CD4-positive, alpha-beta T cell treated with Interleukin-4 for 1 hour (primary cell): ENCODE measurements around the gene GRIA1.

Experiments
- DNase-seq, 2 donors: peaks; one replicate each; pipeline ENCODE4 v3.0.0-alpha.2; 2020 to 2022

Gene GRIA1

DNA sequence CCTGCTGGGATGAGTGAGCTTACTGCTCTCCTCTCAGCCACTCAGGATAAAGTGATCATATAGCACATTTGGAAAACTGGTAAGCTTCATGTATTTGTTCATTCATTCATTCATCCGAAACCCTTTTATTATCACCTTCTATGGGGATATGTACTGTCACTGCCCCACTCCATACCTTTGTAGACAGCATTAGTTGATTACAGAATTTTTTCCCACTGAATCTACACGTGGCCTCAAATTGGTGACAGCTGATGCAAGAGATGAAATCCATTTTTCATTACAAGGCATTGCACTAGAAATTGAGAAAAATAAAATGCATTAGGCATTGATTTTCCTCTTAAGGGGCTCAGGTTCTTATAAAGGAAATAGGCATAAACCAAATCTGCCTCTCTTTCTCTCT is 9.7 kb downstream of the GRIA1 start:
- no peak for DNase-seq

DNA sequence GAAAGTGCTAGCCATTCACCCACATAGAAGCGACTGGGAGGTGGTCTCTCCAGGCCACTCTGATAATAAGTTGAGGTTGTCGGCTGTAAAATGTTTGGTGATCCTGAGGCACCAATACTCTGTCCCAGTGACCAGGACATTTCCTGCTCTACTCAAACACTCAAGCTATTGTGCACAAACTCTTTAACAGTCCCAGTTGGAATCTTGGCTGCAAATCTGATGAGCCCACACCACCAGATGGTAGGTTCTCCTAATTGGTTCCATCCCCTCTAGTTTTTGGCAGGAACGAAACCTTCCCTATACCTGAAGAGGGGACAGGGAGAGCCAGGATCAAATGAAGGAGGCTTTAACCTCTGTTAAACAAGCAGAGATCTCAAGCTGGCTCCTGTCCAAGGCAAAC is 14.3 kb downstream of the GRIA1 start:
- no peak for DNase-seq

DNA sequence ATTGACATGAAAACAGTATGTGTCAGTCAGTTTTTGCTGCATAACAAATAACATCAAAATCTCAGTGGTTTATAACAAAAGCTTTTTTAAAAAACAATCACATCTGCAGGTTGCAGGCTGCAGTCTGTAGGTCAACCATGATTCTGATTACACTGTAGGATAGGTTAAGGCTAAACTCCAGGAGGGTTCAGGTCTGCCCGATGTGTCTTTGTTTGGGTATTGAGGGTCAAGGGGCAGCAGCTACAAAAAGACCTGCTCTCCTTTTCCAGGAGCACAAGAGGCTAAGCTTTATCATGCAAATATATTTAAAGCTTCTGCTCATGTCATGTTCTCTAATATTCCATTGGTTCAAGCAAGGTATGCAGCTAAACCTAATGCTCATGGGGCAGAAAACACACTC is 18.2 kb downstream of the GRIA1 start:
- DNase-seq: no peak

DNA sequence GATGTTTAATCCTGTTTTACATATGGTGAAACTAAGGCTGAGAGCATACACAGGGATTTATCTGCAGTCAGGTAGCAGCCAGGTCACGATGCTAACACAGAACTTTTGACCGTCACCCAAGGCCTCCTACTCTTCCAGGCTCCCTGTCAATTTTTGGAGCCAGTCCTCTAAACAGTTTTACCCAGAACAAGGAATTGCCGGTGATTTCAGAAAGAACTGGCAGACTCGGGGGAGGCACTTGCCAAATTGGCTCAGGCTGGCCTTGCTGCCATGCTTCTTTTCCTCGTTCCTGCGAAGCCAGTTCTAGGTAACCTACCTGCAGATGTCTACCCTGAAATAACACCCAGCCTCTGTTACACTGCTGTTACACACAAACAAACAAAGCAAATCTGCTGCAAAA is 21.2 kb downstream of the GRIA1 start:
- DNase-seq: no peak

DNA sequence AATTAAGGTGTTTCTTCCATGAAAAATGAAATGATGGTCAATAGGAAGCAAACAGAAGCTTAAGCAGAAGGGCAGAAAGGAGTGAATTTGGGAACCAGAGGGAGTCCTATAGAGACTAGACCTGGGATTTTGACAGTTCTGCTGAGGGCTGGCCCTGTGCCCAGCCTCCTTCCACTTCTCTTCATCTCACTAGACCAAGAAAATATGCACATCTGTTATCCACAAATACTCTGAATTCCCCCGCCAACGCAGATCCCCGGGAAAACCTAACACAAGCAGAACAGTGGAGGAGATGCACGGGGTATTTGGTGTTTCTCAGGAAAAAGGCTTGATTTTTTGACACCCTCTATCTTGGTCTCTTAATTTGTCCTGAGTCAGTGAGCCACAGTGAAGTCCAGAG is 22.7 kb downstream of the GRIA1 start:
- DNase-seq: no peak

DNA sequence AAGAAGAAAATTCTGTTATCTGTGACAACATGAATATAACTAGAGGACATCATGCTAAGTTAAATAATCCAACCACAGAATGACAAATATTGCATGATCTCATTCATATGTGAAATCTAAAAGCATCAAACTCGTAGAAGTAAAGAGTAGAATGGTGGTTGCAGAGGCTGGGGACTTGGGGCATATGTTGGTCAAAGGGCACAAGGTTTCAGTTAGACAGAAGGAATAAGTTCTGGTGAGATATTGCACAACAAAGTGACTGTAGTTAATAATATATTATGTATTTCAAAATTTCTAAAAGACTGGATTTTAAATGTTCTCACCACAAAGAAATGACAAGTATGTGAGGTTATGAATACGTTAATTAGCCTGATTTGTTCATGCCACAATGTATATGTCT is 24.8 kb downstream of the GRIA1 start:
- no peak for DNase-seq

DNA sequence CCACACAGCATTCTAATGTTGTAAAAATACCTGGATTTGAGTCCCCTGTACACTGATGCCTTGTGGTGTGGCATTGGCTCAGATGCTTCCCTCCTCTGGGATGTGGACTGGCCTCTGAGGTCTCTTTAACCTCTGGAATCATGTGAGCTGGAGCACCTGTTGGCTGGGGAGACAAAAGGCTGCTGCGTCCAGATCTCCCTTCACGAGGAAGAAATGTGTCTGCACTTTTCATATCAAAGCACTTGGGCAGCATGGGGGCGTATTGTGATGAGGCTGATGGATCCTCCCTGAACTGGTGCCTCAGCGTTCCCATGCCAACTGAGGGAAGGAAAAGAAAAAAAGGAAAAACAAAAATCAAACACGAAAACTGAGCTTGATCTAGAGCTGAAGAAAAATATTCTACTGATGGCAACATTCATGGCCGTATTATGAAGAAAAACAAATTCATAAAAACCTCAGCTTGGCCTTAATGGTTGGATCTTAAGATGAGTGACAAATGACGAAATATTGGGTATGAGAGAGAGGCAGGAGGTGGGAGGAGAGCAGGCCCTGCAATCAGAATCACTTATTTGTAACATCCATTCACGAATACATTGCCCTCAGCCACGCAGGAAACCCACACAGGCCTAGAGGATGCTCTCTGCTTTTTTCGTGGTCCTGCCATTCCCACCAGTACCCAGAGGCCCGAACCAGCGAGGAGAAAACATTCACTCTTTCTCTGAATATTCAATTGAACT is 26.2 kb downstream of the GRIA1 start:
- DNase-seq: no peak

DNA sequence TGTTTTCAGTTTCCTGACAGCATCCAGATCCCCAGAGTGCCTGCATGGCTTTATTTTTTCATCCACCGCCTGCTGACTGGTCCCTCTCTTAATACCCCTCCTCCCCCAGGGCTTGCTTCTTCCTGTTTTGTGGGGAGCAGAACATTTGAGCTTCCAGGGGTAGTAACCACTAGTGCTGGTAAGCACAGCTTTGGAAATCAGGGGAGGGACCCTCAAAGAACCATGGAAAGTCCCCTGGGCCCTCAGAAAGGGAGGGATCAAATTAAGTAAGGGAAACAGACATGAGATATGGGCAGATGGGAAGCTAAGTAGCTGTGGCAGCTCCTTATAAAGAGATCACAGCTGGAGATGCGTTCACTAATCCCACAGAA is 26.8 kb downstream of the GRIA1 start:
- DNase-seq: no peak

DNA sequence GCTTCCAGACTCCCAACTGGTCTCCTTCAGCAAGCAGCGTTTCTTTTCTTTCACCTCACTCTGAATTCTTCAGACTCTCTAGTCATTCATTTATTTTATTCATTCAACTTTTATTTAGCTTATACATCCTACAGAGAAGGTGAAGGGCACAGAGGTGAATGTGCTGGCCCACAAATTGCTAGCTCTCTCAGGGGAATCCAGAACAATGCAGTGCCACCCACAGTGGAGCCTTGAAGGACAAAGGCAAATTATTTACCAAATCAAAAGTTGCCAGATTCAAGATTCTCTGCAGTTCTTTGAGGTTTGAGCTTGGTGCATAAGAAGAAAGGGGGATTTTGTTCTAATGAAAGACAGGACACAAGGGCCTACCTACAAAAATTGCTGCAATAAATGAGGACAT is 29.7 kb downstream of the GRIA1 start:
- no peak for DNase-seq

DNA sequence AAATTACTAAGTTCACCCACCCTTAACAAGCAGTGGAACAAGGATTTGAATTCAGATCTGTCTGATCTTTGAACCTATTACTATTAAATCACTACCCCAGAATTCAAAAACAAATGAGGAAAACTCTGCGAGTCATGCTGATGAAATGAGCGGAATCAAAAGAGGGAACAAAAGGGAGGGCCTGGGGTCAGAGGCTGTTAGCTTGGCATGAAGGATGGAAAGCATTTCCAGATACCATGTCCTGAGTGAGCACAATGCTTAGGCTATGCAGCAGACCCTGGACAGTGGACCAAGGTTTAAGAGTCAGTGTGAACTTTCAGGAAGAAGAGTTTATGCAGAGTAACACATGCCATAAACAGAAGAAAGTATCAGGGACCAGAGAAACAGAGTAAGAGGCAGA is 30.5 kb downstream of the GRIA1 start:
- no peak for DNase-seq

DNA sequence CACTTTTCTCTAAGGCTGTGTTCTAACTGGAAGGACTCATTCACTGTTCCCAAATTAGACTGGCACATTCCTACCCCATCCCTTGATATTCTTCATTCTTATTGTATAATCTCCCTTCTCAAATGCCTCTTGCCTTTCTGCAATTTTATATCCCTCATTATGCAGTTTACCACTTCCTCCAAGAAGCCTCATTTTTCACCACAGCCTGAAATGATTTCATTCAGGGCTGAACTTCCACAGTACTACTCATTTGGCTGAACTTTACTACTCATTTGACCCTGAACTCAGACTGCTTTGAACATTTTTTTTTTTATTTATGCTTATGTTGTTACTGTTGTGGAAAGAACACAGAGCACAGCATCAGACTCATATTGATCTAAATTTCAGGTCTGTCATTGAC is 32.7 kb downstream of the GRIA1 start:
- no peak for DNase-seq

DNA sequence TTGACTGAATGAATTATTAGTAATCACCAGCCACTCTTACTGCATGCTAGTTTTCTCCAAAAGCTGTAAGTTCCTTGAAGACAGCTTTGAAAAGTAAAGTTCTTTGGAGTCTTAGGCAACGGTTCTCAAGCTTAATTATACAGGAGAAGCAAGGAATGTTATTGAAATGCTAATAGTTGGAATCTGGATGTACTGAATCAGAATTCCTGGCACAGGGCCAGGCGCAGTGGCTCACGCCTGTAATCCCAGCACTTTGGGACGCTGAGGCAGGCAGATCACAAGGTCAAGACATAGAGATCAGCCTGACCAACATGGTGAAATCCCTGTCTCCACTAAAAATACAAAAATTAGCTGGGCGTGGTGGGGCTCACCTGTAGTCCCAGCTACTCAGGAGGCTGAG is 33.4 kb downstream of the GRIA1 start:
- no peak for DNase-seq

DNA sequence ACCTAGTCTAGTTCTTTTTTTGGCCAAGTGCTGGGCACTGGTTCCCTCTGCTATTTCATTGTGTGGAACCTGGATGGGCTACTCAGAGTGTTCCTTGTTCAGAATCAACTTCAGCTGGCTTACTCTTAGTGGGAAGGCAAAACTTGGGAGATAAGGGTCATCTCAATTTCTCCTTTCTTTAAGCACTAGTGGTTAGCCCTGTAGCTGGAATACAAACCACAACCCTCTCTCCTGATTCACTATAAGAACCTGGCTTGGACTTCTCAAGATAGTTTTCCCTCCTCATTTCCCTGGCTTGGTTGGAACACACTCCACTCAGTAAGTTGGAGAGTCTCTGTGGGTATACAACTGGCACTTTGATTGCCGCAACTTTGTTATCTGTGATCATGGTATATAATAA is 35.1 kb downstream of the GRIA1 start:
- DNase-seq: no peak

DNA sequence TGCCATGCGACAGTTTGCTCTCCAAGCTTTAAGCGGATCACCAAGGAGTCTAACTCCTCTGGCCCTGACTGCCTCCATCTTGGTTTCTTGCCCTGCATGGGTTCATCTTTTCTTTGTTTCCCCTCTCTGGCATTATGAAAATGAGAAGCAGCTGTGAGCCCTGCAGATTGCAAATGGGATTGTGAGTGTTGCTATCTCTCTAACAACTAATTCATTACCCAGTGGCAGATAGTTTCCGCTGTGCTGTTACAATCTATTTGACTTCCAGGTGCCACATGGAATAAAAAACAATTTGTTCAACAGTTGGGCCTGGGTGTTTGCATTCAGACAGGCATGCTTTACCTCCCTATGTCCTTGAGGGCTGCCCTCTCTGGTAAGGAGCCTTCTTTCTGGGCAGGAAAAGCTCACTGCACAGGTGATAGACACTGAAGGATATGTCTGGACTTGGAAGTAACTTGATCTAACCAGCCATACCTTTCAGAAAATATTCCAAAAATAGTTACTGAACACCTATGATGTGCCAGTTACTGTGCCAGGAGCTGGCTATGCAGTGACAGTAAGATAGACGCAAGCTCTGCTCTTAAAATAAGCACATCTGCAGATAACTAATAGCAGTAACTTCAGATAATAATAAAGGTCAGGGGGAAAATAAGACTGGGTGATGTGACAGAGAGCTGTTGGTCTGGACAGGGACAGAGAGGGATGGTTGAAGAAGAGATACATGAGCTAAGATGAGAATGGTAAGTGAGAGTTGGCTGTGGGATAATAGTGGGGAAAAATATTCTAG is 40.1 kb downstream of the GRIA1 start:
- DNase-seq: no peak

DNA sequence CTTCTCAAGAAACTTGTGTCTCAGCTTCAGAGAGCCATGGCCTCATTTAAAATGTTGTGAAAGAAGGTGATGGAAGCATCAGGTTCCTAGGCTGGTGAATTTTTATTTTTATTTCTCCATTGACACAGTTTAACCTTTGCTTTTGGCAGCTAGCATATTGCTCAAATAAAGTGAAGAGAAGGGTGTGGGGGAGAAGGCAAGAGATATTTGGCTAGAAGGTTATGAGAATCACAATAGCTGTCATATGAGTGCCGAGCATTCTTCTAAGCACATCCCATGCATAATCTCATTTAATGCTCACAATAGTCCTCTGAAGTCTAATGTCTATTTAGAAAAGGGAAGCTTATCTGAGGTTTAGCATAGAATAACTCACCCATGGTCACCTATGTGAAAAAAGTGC is 43.1 kb downstream of the GRIA1 start:
- no peak for DNase-seq

DNA sequence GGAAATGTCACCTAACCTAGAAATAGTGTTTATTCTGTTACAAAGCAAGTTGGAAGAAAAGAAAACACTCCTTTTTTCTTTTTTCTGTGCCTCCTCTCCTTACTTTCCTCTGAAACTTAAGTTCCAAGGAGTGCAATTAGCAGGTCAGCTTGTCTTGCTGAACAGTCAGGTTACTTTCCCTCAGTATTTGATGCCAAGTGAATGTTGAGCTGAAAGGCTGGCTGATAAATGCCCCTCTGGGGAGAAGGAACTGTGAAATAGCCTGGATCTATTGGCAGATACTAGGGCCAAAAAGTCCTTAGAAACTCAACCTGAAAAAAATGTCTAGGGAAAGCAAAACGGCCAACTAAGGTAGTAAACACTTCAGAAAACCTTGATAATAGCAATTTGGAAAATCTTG is 43.6 kb downstream of the GRIA1 start:
- no peak for DNase-seq

DNA sequence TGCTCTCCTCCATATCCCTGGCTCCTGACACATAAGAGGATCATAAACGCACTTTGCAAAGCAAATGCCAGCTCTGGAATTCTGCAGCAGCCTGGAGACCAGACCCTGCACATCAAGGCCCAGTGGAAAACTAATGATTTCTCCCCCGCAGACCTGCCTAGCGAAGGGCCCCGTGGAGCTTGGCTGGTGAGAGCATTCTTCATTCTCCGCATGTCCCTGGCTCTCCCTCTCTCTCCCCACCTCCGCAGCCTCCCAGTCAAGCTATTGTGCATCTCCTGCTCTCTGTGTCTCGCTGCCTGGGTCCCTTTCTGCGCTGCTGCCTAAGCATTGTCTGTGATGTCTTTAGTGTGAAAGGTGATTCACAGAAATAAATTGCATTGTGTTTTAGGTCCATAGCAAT is 46.7 kb downstream of the GRIA1 start:
- no peak for DNase-seq

DNA sequence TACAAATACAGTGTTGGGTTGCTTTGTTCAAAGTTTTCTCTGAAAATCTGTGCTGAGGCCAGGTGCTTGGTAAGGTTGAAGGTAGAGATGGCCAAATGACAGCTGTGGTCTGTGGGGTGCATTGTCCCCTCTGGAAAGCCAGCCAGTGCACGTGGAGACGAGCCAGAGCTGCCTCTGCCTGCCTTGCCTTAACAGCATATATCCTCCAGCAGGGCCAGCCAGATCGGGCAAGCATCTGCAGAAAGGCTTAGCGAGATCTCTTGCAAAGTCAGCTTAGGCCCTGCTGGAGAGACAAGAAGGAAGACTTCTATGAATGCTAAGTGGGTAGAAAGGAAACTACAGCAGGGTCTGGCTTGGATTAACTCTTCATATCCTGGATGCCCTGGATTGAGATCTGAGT is 49.5 kb downstream of the GRIA1 start:
- DNase-seq: no peak

DNA sequence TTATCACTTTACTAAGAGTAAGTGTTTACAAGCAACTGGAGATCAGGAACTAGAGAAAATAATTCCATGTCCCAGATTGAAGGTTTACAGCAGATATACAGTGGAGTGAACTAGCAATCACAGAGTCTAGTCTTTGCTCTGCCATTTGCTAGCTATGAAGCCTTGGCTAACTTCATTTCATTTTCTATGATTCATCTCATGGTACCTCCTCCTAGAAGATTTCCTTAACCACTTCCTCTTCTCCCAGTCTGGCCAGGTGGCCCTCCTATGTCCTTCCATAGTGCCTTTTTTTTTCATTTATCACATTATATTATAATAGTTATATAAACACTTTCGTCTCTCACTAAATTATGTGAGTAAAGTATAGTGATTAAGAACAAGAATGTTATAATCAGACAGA is 52.1 kb downstream of the GRIA1 start:
- DNase-seq: no peak

DNA sequence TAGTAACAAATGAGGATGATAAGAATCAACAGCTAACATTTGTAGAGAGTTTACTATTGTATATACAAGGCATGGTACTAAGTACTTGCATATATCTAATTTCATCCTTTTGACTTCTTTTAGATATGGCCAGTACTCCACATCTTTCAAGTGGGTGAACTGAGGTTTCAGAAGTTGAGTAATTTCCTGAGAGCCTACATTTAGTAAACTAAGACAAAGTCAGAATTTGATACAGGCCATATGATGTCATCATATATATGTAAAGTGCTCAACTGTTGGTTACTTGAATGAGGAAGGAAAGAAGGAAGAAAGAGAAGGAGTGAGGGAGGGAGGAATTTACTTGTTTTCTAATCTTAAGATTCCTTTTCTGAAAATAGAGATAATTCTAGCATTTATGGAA is 52.8 kb downstream of the GRIA1 start:
- DNase-seq: no peak

DNA sequence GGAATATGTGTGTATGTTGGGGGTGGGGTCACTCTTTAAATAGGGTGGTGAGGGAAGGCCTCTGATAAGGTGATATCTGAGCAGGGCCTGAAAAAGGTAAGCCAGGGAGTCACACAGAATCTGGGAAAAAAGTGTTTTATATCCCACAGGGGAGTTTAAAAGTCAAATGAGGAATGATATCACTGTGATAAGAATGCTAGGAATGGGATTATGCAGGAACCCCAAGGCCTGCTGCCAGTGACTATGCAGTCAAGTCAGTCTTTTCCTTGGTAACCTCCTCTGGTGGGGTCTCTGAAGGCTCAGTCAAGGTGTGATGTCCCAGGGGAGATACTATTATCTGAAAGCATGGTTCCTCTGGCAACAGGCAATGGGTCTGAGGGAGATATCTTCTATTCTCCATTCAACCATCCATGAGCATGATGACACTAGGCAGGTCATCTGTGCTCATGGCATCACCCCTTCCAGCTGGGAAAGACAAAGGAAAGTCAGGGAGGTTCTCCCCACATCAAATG is 53.5 kb downstream of the GRIA1 start:
- DNase-seq: no peak

DNA sequence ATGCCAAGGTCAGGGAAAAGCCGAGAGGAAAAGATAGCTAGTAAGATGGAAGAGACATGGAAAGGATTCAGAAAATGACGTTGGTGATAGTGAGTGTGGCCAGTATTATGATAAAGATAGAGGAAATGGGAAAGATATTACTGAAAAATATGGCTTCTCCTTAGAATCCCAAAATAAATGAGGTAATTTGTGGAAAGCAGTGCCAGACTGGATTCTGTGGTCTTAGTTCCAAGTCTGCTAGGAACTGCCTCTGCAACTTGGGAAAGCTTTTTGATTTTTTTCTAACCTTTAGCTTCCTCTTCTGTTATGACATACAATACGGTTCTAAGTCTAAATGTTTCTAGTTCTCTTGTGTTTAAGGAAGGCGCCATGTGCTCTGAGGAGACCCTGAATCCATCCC is 54.2 kb downstream of the GRIA1 start:
- DNase-seq: no peak

DNA sequence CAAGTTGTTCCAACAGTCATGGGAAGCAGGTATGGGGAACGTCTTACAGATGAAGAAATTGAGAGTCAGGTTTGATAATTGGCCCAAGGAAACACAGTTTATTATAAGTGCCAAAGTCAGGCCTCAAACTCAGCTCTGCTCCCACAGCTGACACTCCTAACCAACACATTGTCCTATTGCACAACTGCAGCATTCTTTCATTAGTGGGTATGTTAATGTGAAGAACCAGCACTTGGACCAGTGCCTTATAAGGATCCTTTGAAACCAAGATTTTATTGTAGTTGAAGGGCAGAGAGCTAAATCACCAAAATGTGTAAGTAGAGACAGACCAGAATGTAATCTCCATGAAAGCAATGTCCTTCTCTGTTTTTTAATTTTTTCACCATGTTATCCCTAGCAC is 56.1 kb downstream of the GRIA1 start:
- DNase-seq: no peak

DNA sequence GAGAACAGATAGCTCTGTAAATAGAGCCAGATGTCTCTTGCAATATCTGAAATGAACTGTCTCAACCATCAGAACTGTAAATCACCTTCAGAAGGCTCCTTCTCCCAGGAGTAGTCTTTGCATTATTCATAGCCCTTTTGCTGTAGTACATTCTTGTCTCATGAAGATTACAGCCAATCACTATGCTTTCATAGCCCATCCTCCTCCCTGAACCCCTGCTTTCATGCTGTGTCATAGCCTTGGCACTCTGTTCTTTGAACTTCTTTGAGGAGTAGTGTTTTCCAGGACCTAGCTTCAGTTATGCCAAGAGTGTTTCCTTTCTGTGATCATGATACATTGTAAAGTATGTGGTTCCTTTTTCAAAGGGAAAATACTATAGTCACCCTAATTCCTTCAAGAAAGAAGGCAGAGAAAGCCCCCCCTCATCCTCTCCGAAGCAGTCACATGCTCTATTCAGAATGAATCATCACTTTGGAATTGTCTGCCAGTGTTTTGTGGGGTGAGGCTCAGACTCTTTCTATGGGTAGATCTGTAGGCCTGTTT is 61.1 kb downstream of the GRIA1 start:
- no peak for DNase-seq
